Left lung (tissue), 10 donors: Measurements from ENCODE around the gene HYDIN. TPM values are rescaled to one million over a fixed set of nuclear protein-coding genes. Genes with fewer than 3 reads are reported as not detected.

Experiments
- ATAC-seq: fragments of 200-7000 bp; cut with Tn5 transposase; one replicate; pipeline ENCODE4 v1.9.1; 2020; ENCODE audit warnings: moderate library complexity
- DNase-seq, 4 donors: peaks; one replicate each; pipeline ENCODE4 v3.0.0-alpha.2; 2013 to 2020
- H3K27ac ChIP-seq, 2 donors: fragments of 200-600 bp; sonication (generic) in 1 of 2; one replicate each; pipeline versions ENCODE4 v1.5.0 to v1.8.0; 2020 to 2021
- H3K27me3 ChIP-seq, 2 donors: fragments of 200-600 bp; sonication (generic) in 1 of 2; one replicate each; pipeline versions ENCODE4 v1.5.0 to v1.8.0; 2020 to 2021
- H3K36me3 ChIP-seq, 2 donors: fragments of 200-600 bp; sonication (generic) in 1 of 2; one replicate each; pipeline versions ENCODE4 v1.5.0 to v1.8.0; 2020 to 2021
- H3K4me1 ChIP-seq, 2 donors: fragments of 200-600 bp; one replicate each; pipeline ENCODE4 v1.8.0; 2021
- H3K4me3 ChIP-seq, 2 donors: fragments of 200-600 bp; sonication (generic) in 1 of 2; one replicate each; pipeline versions ENCODE4 v1.5.0 to v1.8.0; 2020 to 2021; ENCODE audit warnings: mild to moderate bottlenecking in 1 of 2
- H3K9me3 ChIP-seq, 2 donors: fragments of 200-600 bp; sonication (generic) in 1 of 2; one replicate each; pipeline versions ENCODE4 v1.5.0 to v1.8.0; 2020 to 2021
- intact Hi-C, 2 donors: fragments of 100-400 bp; cut with DNase I; formaldehyde crosslinking; loops; one replicate each; pipeline versions ENCODE4 v1.11.2 to v1.14.2; 2022
- polyA plus RNA-seq, 6 donors: library from polyadenylated mRNA; unstranded; fragments of 120-200 nt; gene quantifications; one replicate each; pipeline ENCODE4 v1.2.1, GENCODE V29; 2013; ENCODE audit not compliant: insufficient read length in 6 of 6
- total RNA-seq, 2 donors: library from RNA; stranded (reverse); fragmentation: NEBNext Ultra II Directional; extraction: Animal tissue kit (Norgen Biotek cat#: 25700); gene quantifications; one replicate each; pipeline ENCODE4 v1.2.1, GENCODE V29; 2021
- TF ChIP-seq, protein P1 (sequence below), 2 donors: fragments of 200-600 bp; sonication (generic) in 1 of 2; IDR thresholded peaks; one replicate each; pipeline versions ENCODE4 v1.5.0 to v1.8.0; 2021; ENCODE audit warnings: antibody characterized with exemption in 2 of 2
- donor health status: DM: no; HTN: yes; CAD: no.
- donor health status: DM: no; HTN: no; CAD: no.

HYDIN gene
- total and polyA plus RNA-seq, 8 donors, result 3.3 to 16.8 (median 12.4) TPM

DNA sequence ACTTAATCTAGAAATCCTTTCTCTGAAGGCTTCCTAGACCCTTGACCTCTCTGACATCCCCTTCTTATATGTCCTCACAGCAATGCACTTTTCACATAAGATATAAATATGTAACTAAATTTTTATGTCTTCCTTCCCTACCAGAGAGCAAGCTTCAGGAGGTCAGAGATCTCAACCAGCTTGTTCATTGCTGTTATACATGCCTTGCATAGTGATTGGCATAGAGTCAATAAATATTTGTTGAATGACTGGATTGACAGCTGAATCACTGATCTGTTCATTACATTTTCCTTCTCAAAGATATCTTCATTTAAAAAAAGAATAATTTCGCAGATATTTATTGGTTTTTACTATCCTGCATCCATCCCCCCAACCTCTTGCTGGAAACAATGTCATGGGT lies 29.5 kb downstream of the HYDIN start:
- Histone ChIP-seq H3K9me3 (peaks cover 0 to 16% of the 10 kb centered on the region in 2 donors), H3K27me3 (no peaks in the 10 kb centered on the region), H3K36me3 (no peaks in the 10 kb centered on the region), H3K4me1 (no peaks in the 10 kb centered on the region), H3K4me3 (no peak overlapping the region), H3K27ac (no peak overlapping the region)
- no peak for DNase-seq
- no peak for ATAC-seq
- intact Hi-C loops, result no loop called here
- TF ChIP-seq, protein P1, sequence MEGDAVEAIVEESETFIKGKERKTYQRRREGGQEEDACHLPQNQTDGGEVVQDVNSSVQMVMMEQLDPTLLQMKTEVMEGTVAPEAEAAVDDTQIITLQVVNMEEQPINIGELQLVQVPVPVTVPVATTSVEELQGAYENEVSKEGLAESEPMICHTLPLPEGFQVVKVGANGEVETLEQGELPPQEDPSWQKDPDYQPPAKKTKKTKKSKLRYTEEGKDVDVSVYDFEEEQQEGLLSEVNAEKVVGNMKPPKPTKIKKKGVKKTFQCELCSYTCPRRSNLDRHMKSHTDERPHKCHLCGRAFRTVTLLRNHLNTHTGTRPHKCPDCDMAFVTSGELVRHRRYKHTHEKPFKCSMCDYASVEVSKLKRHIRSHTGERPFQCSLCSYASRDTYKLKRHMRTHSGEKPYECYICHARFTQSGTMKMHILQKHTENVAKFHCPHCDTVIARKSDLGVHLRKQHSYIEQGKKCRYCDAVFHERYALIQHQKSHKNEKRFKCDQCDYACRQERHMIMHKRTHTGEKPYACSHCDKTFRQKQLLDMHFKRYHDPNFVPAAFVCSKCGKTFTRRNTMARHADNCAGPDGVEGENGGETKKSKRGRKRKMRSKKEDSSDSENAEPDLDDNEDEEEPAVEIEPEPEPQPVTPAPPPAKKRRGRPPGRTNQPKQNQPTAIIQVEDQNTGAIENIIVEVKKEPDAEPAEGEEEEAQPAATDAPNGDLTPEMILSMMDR (IDR thresholded peaks at IDR 0.05), result no peak

DNA sequence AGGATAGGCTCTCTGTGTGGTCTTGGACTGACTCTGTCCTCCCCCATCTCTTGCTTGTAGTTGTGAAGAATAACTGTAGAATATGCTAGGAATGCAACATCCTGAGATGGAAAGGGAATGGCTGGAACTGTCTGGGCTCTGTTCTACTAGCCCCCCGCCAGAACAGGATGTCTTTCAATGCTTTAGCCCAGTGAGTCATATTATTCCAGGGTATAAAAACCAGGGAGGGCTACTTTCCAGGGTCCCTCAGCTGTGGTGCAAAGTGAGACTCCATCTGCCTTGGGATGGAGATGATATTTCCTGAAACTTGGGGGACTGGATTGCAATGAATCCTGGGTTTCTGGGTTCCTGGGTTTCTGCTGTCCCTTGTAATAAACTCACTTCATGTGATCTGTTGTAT lies 32.1 kb downstream of the HYDIN start:
- TF ChIP-seq, protein P1 (IDR thresholded peaks at IDR 0.05), result no peak

DNA sequence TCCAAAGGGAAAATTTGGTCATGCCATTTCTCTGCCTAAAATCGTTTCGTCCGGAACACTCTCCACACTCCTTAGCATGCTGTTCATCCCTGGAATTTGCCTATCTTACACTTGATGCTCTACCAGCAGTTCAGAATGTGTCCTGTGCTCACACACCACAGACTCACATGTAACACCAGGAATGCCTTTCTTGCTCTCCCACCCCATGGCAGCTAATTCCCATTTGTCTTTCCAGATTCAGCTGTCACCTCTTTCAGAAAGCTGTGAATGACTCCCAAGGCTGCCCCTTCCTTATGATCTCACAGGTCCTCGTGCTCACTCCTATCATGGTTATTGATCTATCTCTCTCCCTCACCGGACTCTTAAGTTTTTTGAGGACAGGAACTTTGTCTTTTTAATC lies 38.1 kb downstream of the HYDIN start:
- no peak for ATAC-seq
- Histone ChIP-seq H3K27me3 (no peaks in the 10 kb centered on the region), H3K9me3 (no peaks in the 10 kb centered on the region), H3K4me3 (no peak overlapping the region), H3K4me1 (no peaks in the 10 kb centered on the region), H3K27ac (no peak overlapping the region), H3K36me3 (no peaks in the 10 kb centered on the region)
- intact Hi-C loops, result no loop called here
- no peak for DNase-seq
- TF ChIP-seq, protein P1 (IDR thresholded peaks at IDR 0.05), result no peak

More for the DNA sequence above, 32.1 kb downstream of the HYDIN start:
- H3K27me3 ChIP-seq, result no peaks in the 10 kb centered on the region
- no peaks in the 10 kb centered on the region for H3K36me3 ChIP-seq
- no peaks in the 10 kb centered on the region for H3K4me1 ChIP-seq
- no peak for ATAC-seq
- no peak overlapping the region for H3K4me3 ChIP-seq
- intact Hi-C loops, result no loop called here
- H3K27ac ChIP-seq, result no peak overlapping the region
- peaks cover 0 to 16% of the 10 kb centered on the region in 2 donors for H3K9me3 ChIP-seq
- DNase-seq, result no peak

DNA sequence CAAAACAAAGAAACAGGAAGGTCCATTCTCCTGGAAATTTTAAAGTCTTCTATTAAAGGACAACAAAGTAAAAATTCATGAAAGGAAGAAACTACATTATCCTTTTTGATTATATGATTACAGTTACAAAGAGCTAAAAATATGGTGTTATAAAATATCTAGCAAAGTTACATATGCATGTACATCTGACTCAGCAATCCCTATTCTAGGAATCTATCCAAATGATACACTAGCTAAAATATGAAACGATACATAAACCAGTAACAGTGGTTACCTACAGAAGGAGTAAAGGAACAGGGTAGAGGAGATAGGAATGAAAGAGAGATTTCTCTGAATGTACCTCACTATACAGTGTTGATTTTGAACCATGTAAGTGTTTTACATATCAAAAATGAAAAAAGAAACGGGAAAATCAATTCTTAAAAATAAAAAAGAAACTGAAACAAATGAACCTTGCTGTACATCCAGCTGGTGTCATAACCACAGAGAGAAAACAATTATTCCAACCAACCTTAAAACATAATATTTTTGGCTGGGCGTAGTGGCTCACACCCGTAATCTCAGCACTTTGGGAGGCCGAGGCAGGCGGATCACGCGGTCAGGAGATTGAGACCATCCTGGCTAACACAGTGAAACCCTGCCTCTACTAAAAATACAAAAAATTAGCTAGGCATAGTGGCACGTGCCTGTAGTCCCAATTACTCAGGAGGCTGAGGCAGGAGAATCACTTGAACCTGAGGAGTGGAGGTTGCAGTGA lies 41.4 kb downstream of the HYDIN start:
- no peak for DNase-seq
- ATAC-seq, result no peak
- H3K4me3 ChIP-seq, result no peak overlapping the region

DNA sequence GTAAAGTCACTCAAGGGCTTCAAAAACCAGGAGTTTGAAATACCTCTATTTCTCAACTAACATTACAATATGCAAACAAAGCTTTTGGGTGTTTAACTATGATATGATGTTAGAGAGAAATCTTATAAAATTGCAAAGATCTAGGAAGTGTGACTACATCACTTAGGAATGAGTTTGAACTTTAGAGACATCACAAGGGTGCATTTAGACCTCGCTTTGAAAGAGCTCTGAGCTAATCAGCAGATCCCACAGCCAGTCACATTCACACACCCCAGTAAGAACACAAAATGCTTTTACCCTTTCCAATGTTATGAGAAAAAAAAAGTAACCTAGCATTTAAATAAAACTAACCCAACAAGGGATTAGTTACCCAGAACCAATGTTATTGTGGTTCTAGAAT lies 45.2 kb downstream of the HYDIN start:
- DNase-seq, result no peak
- TF ChIP-seq, protein P1 (IDR thresholded peaks at IDR 0.05), result no peak
- Histone ChIP-seq H3K9me3 (peaks cover 0 to 5% of the 10 kb centered on the region in 2 donors), H3K4me3 (no peak overlapping the region), H3K36me3 (no peaks in the 10 kb centered on the region), H3K27ac (no peak overlapping the region), H3K27me3 (no peaks in the 10 kb centered on the region), H3K4me1 (no peaks in the 10 kb centered on the region)
- intact Hi-C loops, result no loop called here
- no peak for ATAC-seq

More for the DNA sequence above, 41.4 kb downstream of the HYDIN start:
- Histone ChIP-seq H3K9me3 (no peaks in the 10 kb centered on the region), H3K36me3 (no peaks in the 10 kb centered on the region), H3K27ac (no peak overlapping the region), H3K27me3 (no peaks in the 10 kb centered on the region), H3K4me1 (no peaks in the 10 kb centered on the region)
- TF ChIP-seq, protein P1 (IDR thresholded peaks at IDR 0.05), result no peak
- intact Hi-C loops, result no loop called here
